ENCODE measurements around the gene SNAP91.
"Not testable (repeated sequence)": the region's sequence is repeated elsewhere in the genome, so short reads cannot be mapped to it uniquely, and the experiment has no call there.

SNAP91 gene

GRCh38 chr6:83615025-83615999 lies 93.6 kb downstream of the SNAP91 start:
- DNase-seq (ENCODE audit: low read depth in 2 of 2), result no peak

GRCh38 chr6:83613378-83613777 lies 95.5 kb downstream of the SNAP91 start:
- no peak for DNase-seq (ENCODE audit: low read depth in 2 of 2)

DNA sequence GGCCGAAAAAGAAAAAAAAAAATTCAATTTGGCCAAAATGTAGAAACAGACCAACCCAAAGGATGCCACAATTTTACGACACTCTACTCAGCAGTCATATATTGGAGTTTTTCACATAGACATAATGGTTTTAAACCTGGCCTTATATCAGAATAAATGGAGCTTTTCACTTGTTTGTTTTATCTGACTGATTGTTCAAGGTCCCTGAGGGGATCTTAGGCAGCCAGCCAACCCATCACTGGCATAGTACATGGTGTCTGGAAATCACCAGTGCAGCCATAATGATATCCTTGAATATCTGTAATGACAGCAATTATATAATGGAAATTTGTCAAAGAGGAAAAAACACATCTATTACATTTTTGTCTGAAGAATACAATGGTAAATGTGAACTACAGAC lies 99.7 kb downstream of the SNAP91 start:
- DNase-seq (ENCODE audit: low read depth in 2 of 2), result no peak

- no peak for DNase-seq (ENCODE audit: low read depth in 2 of 2)
These were observed 103.4 kb downstream of the SNAP91 start for GRCh38 chr6:83605517-83605916.

GRCh38 chr6:83603551-83603950 lies 105.3 kb downstream of the SNAP91 start:
- no peak for DNase-seq (ENCODE audit: low read depth in 2 of 2)

- no peak for DNase-seq (ENCODE audit: low read depth in 2 of 2)
These were observed 107.8 kb downstream of the SNAP91 start for GRCh38 chr6:83601119-83601518.

GRCh38 chr6:83600459-83600858 lies 108.4 kb downstream of the SNAP91 start:
- DNase-seq (ENCODE audit: low read depth in 2 of 2), result no peak

DNA sequence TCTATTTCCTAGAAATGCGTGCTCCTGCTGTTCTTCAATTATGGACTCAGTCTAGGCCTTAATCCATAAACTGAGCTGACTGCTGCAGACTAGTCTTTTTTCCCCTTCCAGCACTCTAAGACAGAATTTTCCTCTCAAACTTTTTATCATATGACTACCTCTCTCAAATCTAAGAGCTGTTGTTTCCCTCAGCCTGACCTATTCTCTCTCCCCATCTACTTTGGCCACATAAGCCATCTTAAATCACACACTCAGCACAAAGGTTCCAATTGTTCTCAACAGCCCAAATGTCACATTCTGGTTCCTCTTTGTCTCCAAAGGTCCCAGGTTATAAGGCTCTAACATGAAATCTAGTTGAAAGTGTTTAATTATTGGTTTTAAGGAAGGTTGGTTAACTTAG lies 111.4 kb downstream of the SNAP91 start:
- no peak for DNase-seq (ENCODE audit: low read depth in 2 of 2)

DNA sequence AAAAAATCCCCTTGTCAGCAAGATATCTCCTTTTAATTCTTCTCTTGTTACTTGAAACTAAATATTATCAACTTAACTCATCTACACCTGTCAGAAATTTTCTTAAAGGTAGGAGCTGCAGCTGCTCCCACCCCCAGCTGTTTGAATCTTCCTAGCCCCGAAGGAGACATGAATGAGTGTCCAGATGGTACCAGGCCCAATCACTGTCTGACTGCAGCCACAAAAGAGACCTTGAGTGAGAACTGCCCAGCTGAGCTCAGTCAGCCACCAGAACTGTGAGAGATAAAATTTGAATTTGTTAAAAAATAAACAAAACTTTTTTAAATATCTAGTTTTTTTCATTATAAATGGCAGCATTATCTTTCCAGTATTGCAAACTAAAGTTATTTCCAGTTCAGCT lies 111.8 kb downstream of the SNAP91 start:
- no peak for DNase-seq (ENCODE audit: low read depth in 2 of 2)

GRCh38 chr6:83594941-83595340 lies 114.0 kb downstream of the SNAP91 start:
- DNase-seq (ENCODE audit: low read depth in 2 of 2), result no peak

DNA sequence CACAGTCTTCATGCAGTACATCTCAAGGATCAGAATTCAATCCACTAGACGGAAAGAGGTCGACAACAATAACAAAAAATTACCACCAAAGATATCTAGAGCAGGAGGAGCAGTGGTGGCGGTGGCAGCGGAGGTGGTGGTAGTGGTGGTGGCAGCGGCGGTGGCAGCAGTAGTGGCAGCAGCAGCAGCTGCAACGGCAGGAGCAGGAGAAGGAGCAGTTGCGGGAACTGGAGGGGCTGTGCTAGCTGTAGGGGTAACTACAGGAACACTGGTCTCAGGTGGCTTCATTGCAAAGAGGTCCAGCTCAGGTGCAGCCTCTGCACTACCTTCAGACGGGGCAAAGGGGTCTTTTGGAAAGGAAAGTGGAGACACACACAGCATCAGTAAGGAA lies 115.5 kb downstream of the SNAP91 start:
- DNase-seq (ENCODE audit: low read depth in 2 of 2), result no peak

GRCh38 chr6:83592770-83593394 lies 116.0 kb downstream of the SNAP91 start:
- DNase-seq (ENCODE audit: low read depth in 2 of 2), result no peak

DNA sequence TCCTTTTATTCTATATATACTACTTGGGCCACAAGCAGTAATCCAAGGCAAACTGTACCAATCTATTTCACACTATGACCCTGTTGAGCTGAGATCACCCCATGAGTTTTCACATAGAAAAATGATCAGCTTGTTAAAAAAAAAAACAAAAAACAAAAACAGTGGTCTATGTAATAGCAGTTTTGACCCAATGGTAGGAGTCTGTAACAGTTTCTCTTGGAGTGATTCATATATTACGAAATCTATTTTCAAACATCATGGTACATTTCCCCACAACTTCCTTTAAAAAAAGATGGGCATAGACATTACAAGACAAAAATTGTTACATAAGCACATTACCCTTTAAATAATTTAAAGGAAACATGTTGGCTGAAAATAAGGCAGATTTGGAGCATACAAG lies 118.5 kb downstream of the SNAP91 start:
- no peak for DNase-seq (ENCODE audit: low read depth in 2 of 2)

- no peak for DNase-seq (ENCODE audit: low read depth in 2 of 2)
These were observed 119.8 kb downstream of the SNAP91 start for GRCh38 chr6:83589076-83589475.

DNA sequence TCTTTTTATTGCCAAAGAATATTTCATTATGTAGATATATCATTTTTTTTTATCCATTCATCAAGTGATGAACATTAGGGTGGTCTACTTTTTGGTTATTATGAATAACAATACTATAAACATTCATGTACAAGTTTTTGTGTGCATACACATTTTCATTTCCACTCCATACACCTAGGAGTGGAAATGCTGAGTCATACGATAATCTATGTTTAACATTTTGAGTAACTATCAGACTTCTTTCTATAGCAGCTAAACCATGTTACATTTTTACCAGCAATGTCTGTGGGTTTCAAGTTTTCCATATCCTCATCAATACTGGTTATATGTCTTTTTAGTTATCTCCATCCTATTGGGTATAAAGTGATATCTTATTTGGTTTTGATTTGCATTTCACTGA lies 130.8 kb downstream of the SNAP91 start:
- no peak for DNase-seq (ENCODE audit: low read depth in 2 of 2)

GRCh38 chr6:83574783-83575182 lies 134.1 kb downstream of the SNAP91 start:
- DNase-seq (ENCODE audit: low read depth in 2 of 2), result no peak

DNA sequence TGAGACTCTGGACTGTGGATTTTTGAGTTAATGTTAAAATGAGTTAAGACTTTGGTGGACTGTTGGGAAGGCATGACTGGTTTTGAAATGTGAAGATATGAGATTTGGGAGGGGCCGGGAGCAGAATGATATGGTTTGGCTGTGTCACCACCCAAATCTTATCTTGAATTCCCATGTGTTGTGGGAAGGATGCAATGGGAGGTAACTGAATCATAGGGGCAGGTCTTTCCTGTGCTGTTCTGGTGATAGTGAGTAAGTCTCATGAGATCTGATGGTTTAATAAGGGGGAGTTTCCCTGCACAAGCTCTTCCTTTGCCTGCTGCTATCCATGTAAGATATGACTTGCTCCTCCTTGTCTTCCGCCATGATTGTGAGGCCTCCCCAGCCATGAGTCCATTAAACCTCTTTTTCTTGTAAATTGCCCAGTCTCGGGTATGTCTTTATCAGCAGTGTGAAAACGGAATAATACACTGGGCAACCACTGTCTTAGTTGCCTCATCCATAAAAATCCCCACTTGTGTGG lies 137.2 kb downstream of the SNAP91 start:
- DNase-seq (ENCODE audit: low read depth in 2 of 2), result not testable (repeated sequence)

DNA sequence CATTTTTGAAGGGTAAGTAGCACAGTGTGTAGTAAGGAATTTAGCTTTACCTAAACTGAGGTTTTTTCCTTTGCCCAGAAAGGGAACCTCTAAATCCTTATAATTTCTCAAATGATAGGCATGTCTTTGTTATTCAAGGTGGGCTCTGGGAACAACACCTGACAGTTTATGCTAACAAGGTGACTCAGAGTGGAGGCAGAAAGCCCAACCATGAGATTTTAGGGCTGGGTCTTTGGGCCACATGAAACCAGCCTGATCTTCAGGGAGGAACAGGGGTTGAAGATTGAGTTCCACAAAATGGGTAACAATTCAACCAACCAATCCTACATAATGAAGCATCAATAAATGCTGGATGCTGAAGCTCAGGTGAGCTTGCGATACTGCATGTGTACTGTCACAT lies 149.9 kb downstream of the SNAP91 start:
- DNase-seq (ENCODE audit: low read depth in 2 of 2), result no peak

DNA sequence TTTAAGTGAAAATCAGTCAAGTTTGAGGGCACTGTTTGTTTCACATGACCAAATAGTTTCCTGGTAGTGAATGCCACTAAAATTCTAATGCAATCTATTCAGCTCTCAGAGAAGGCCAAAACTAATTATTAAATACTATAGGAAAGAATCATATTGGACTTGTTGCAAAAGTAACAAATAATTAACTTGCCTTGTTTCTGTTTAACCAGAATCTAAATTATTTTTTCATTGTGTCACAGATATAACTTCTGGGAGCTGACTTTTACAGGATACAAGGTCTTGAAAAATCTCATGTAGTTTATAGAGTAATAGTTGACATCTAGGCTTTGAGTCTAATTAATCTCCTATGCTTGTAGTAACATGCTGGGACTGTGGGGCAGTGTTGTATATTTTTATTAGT lies 152.0 kb downstream of the SNAP91 start:
- DNase-seq (ENCODE audit: low read depth in 2 of 2), result no peak

GRCh38 chr6:83551748-83552147 lies 157.2 kb downstream of the SNAP91 start:
- not testable (repeated sequence) for DNase-seq (ENCODE audit: low read depth in 2 of 2)

DNA sequence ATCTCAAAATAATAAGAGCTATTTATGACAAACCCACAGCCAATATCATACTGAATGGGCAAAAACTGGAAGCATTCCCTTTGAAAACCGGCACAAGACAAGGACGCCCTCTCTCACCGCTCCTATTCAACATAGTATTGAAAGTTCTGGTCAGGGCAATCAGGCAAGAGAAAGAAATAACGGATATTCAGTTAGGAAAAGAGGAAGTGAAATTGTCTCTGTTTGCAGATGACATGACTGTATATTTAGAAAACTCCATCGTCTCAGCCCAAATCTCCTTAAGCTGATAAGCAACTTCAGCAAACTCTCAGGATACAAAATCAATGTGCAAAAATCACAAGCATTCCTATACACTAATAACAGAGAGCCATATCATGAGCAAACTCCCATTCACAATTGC lies 158.4 kb downstream of the SNAP91 start:
- DNase-seq (ENCODE audit: low read depth in 2 of 2), result not testable (repeated sequence)

- no peak for DNase-seq (ENCODE audit: low read depth in 2 of 2)
These were observed 162.3 kb downstream of the SNAP91 start for GRCh38 chr6:83546636-83547035.

DNA sequence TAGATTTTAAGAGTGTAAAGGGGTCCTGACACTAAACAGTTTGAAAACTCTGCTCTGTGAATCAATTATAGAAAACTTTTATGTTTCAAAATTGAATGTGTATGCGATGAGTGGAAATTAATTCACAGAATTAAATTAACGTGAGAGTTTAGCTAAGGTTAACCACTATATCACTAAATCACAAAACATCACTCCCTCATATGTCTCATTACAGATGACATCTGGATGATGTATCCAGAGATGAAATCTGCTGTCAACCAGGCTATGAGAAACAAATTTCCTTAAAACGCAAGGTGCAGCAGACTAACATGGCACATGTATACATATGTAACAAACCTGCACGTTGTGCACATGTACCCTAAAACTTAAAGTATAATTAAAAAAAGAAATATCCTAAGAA lies 169.2 kb downstream of the SNAP91 start:
- no peak for DNase-seq (ENCODE audit: low read depth in 2 of 2)

All from stimulated activated CD4-positive, alpha-beta T cell treated with anti-CD3 and anti-CD28 coated beads, Interleukin-12 subunit alpha, Interleukin-12 subunit beta, amount 100 ng/mL, for 24 hours (primary cell).